Ectodermal cell (in vitro differentiated cells): Measurements from ENCODE around the gene OR10J5.

Experiments used
- H3K27ac ChIP-seq: 2 replicates; pipeline ENCODE4 v1.7.0; 2013; ENCODE audit warnings: mild to moderate bottlenecking, low read depth, low read length; ENCODE audit not compliant: insufficient read depth, poor library complexity, severe bottlenecking
- H3K27me3 ChIP-seq: 2 replicates; pipeline ENCODE4 v1.7.0; 2013; ENCODE audit warnings: mild to moderate bottlenecking, low read length; ENCODE audit not compliant: insufficient read depth, control insufficient read depth, poor library complexity, severe bottlenecking
- H3K36me3 ChIP-seq: one replicate; pipeline ENCODE4 v1.7.0; 2013; ENCODE audit warnings: low read length; ENCODE audit not compliant: control insufficient read depth, insufficient read depth
- H3K4me1 ChIP-seq: one replicate; pipeline ENCODE4 v1.7.0; 2013; ENCODE audit warnings: low read length; ENCODE audit not compliant: control insufficient read depth, insufficient read depth
- H3K4me3 ChIP-seq: 2 replicates; pipeline ENCODE4 v1.7.0; 2013; ENCODE audit warnings: low read depth, low read length, control low read depth; ENCODE audit not compliant: insufficient read depth
- H3K9me3 ChIP-seq: 2 replicates; pipeline ENCODE4 v1.7.0; 2013; ENCODE audit warnings: mild to moderate bottlenecking, low read length, moderate library complexity; ENCODE audit not compliant: control insufficient read depth
- WGBS, 2 experiments: methylation state at CpG; one replicate each; pipeline ENCODE4 v1.1.7; 2013; ENCODE audit warnings: missing lambda C conversion rate in 2 of 2; 5-methylcytosine and 5-hydroxymethylcytosine counted together

Gene OR10J5

DNA sequence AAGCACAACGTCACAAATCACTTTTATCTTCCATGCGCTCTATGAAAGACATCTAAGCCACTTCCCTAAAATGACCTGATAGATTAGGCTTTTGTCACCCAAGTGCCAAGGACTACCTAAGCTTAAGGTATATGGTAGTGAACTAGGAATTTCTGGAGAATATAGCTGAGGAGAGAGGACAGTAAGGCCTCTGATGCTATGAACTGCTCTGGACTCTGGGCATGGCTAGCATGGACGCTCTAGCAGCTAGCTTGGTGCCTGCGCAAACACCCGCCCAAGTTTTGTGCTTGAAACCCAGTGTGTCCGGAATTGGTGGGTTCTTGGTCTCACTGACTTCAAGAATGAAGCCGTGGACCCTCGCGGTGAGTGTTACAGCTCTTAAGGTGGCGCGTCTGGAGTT lies 42.5 kb downstream of the OR10J5 start:
- Histone ChIP-seq H3K27me3 (no peaks in the 10 kb centered on the region), H3K36me3 (no peaks in the 10 kb centered on the region), H3K9me3 (no peaks in the 10 kb centered on the region), H3K4me3 (no peak overlapping the region), H3K27ac (no peak overlapping the region), H3K4me1 (no peaks in the 10 kb centered on the region)
- 86 to 88% methylated on average over 11 of the region's 11 CpGs for WGBS, 2 experiments

GRCh38 chr1:159492575-159493323 lies 43.1 kb downstream of the OR10J5 start:
- Histone ChIP-seq H3K27ac (no peak overlapping the region), H3K4me1 (no peaks in the 10 kb centered on the region), H3K36me3 (no peaks in the 10 kb centered on the region), H3K27me3 (no peaks in the 10 kb centered on the region), H3K9me3 (no peaks in the 10 kb centered on the region), H3K4me3 (no peak overlapping the region)
- 74 to 75% methylated on average over 4 to 5 of the region's 5 CpGs for WGBS, 2 experiments
